Measurements from ENCODE around the gene LGR5. TPM values are rescaled to one million over a fixed set of nuclear protein-coding genes. Genes with fewer than 3 reads are reported as not detected.
"Not testable (repeated sequence)": the region's sequence is repeated elsewhere in the genome, so short reads cannot be mapped to it uniquely, and the experiment has no call there.

Gene LGR5
- total RNA-seq, 1 experiment from 2014 or later = not detected

GRCh38 chr12:71551529-71551928 is 111.9 kb downstream of the LGR5 start:
- Histone ChIP-seq H2AFZ (no peak overlapping the region), H3K9me2 (ENCODE audit: insufficient read depth) (no peaks in the 10 kb centered on the region), H3K36me3 (ENCODE audit: low read depth) (no peaks in the 10 kb centered on the region), H3F3A (ENCODE audit: insufficient read depth, low read depth) (0 out of 2 replicates have a peak, but pooled peaks cover 3% of the 10 kb centered on the region), H3K4me1 (replicated peaks; ENCODE audit: insufficient read depth) (no peaks in the 10 kb centered on the region), H3K9me3 (ENCODE audit: insufficient read depth, low read depth) (no peaks in the 10 kb centered on the region), H4K20me1 (ENCODE audit: insufficient read depth) (no peaks in the 10 kb centered on the region), H3K27ac (no peak overlapping the region), H3K4me2 (no peak overlapping the region), H3K79me2 (ENCODE audit: low read depth) (no peaks in the 10 kb centered on the region), H3K4me3 (no peak overlapping the region), H3K27me3 (ENCODE audit: insufficient read depth, low read depth) (no peaks in the 10 kb centered on the region)
- intact Hi-C loops (cut with micrococcal nuclease; ENCODE audit: unreplicated experiment) = loop anchor here (2.0 to 10.0 kb wide), 2 partner anchors 137 to 337 kb away; no protein-coding TSS in a partner anchor
- BruUV-seq (replicated peaks) = no TSS peak
- TF ChIP-seq EZH2 (IDR thresholded peaks at IDR 0.05; ENCODE audit: low read depth) = no peak
- TF ChIP-seq, protein P1, sequence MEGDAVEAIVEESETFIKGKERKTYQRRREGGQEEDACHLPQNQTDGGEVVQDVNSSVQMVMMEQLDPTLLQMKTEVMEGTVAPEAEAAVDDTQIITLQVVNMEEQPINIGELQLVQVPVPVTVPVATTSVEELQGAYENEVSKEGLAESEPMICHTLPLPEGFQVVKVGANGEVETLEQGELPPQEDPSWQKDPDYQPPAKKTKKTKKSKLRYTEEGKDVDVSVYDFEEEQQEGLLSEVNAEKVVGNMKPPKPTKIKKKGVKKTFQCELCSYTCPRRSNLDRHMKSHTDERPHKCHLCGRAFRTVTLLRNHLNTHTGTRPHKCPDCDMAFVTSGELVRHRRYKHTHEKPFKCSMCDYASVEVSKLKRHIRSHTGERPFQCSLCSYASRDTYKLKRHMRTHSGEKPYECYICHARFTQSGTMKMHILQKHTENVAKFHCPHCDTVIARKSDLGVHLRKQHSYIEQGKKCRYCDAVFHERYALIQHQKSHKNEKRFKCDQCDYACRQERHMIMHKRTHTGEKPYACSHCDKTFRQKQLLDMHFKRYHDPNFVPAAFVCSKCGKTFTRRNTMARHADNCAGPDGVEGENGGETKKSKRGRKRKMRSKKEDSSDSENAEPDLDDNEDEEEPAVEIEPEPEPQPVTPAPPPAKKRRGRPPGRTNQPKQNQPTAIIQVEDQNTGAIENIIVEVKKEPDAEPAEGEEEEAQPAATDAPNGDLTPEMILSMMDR (conservative IDR thresholded peaks at IDR 0.05) = peak; percentile 53; the same call in 1 of the 2 replicates
- DNase-seq = no peak
- ChIA-PET POLR2A (ENCODE audit: unreplicated experiment) (interaction anchor here (0.9 kb wide), 1 partner anchor 20 kb away, joined by 9 read pairs; no protein-coding TSS in a partner anchor), CTCF (interaction anchor here (0.8 to 1.0 kb wide), 2 partner anchors 12 to 174 kb away, joined by 3 to 4 read pairs; no protein-coding TSS in a partner anchor)

GRCh38 chr12:71552728-71553501 is 113.3 kb downstream of the LGR5 start:
- Histone ChIP-seq H3K4me2 (no peak overlapping the region), H3K4me1 (replicated peaks; ENCODE audit: insufficient read depth) (no peaks in the 10 kb centered on the region), H4K20me1 (ENCODE audit: insufficient read depth) (no peaks in the 10 kb centered on the region), H3K27ac (no peak overlapping the region), H3K9me3 (ENCODE audit: insufficient read depth, low read depth) (no peaks in the 10 kb centered on the region), H3K79me2 (ENCODE audit: low read depth) (no peaks in the 10 kb centered on the region), H3F3A (ENCODE audit: insufficient read depth, low read depth) (peaks cover 6% of the 10 kb centered on the region; the same call in 1 of the 2 replicates), H2AFZ (no peak overlapping the region), H3K9me2 (ENCODE audit: insufficient read depth) (no peaks in the 10 kb centered on the region), H3K27me3 (ENCODE audit: insufficient read depth, low read depth) (no peaks in the 10 kb centered on the region), H3K4me3 (no peak overlapping the region), H3K36me3 (ENCODE audit: low read depth) (no peaks in the 10 kb centered on the region)
- intact Hi-C loops (cut with micrococcal nuclease; ENCODE audit: unreplicated experiment) = loop anchor here (10.0 kb wide), 1 partner anchor 338 kb away; no protein-coding TSS in a partner anchor
- POLR2A ChIA-PET (ENCODE audit: unreplicated experiment) = no interaction called here
- BruUV-seq (replicated peaks) = no TSS peak
- TF ChIP-seq EZH2 (IDR thresholded peaks at IDR 0.05; ENCODE audit: low read depth) = no peak
- TF ChIP-seq, protein P1 (conservative IDR thresholded peaks at IDR 0.05) = no peak
- CTCF ChIA-PET = no interaction called here
- no peak for DNase-seq

GRCh38 chr12:71555191-71555590 is 115.6 kb downstream of the LGR5 start:
- Histone ChIP-seq H3K27ac (no peak overlapping the region), H3K9me2 (ENCODE audit: insufficient read depth) (no peaks in the 10 kb centered on the region), H2AFZ (no peak overlapping the region), H3K36me3 (ENCODE audit: low read depth) (no peaks in the 10 kb centered on the region), H3K4me2 (no peak overlapping the region), H3K27me3 (ENCODE audit: insufficient read depth, low read depth) (no peaks in the 10 kb centered on the region), H3K4me1 (replicated peaks; ENCODE audit: insufficient read depth) (no peaks in the 10 kb centered on the region), H3K9me3 (ENCODE audit: insufficient read depth, low read depth) (no peaks in the 10 kb centered on the region), H3K79me2 (ENCODE audit: low read depth) (no peaks in the 10 kb centered on the region), H3F3A (ENCODE audit: insufficient read depth, low read depth) (peaks cover 6% of the 10 kb centered on the region; the same call in 1 of the 2 replicates), H3K4me3 (no peak overlapping the region), H4K20me1 (ENCODE audit: insufficient read depth) (no peaks in the 10 kb centered on the region)
- POLR2A ChIA-PET (ENCODE audit: unreplicated experiment) = interaction anchor here (0.7 kb wide), 1 partner anchor 398 kb away, joined by 4 read pairs; the partner anchor contains the start of gene TSPAN8
- TF ChIP-seq, protein P1 (conservative IDR thresholded peaks at IDR 0.05) = no peak
- no peak for TF ChIP-seq EZH2 (IDR thresholded peaks at IDR 0.05; ENCODE audit: low read depth)
- CTCF ChIA-PET = no interaction called here
- intact Hi-C loops (cut with micrococcal nuclease; ENCODE audit: unreplicated experiment) = loop anchor here (10.0 kb wide), 1 partner anchor 340 kb away; no protein-coding TSS in a partner anchor
- DNase-seq = no peak
- no TSS peak for BruUV-seq (replicated peaks)

DNA sequence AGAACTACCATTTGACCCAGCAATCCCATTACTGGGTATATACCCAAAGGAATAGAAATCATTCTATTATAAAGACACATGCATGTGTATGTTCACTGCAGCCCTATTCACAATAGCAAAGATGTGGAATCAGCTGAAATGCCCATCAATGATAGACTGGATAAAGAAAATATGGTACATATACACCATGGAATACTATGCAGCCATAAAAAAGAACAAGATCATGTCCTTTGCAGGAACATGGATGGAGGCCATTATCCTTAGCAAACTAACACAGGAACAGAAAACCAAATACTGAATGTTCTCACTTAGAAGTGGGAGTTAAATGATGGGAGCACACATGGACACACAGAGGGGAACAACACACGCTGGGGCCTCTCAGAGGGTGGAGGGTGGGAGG is 116.2 kb downstream of the LGR5 start:
- H3F3A ChIP-seq (ENCODE audit: insufficient read depth, low read depth); H3K79me2 ChIP-seq (ENCODE audit: low read depth); POLR2A ChIA-PET (ENCODE audit: unreplicated experiment); H3K9me2 ChIP-seq (ENCODE audit: insufficient read depth); H3K4me2 ChIP-seq; DNase-seq; H3K27ac ChIP-seq; H2AFZ ChIP-seq; H3K4me3 ChIP-seq; H3K4me1 ChIP-seq (replicated peaks; ENCODE audit: insufficient read depth); H3K27me3 ChIP-seq (ENCODE audit: insufficient read depth, low read depth); H4K20me1 ChIP-seq (ENCODE audit: insufficient read depth); BruUV-seq (replicated peaks); H3K36me3 ChIP-seq (ENCODE audit: low read depth); H3K9me3 ChIP-seq (ENCODE audit: insufficient read depth, low read depth); CTCF ChIA-PET: not testable (repeated sequence)
- intact Hi-C loops (cut with micrococcal nuclease; ENCODE audit: unreplicated experiment) = loop anchor here (10.0 kb wide), 1 partner anchor 341 kb away; no protein-coding TSS in a partner anchor
